Gastroesophageal sphincter (tissue), 4 donors: ENCODE data around the gene CEP104. TPM values are rescaled to one million over a fixed set of nuclear protein-coding genes. Genes with fewer than 3 reads are reported as not detected.

Source experiments
- ATAC-seq: fragments of 150-250 bp; one replicate; pipeline ENCODE4 v1.9.1; 2016; ENCODE audit warnings: mild to moderate bottlenecking, moderate library complexity
- H3K27ac ChIP-seq, 4 donors: fragments of 200-600 bp; sonication (generic) in 3 of 4; 1 replicate in 3 of 4; 2 replicates in 1 of 4; pipeline ENCODE4 v1.5.1; 2016 to 2019
- H3K27me3 ChIP-seq: fragments of 200-600 bp; sonication (generic); one replicate; pipeline ENCODE4 v1.5.1; 2019
- H3K36me3 ChIP-seq, 2 donors: fragments of 200-600 bp; sonication (generic); one replicate each; pipeline ENCODE4 v1.5.1; 2019; ENCODE audit warnings: control low read depth in 1 of 2
- H3K4me1 ChIP-seq, 3 donors: fragments of 200-600 bp; sonication (generic); 1 replicate in 2 of 3; 2 replicates in 1 of 3; pipeline ENCODE4 v1.5.1; 2016 to 2019; ENCODE audit warnings: control low read depth in 2 of 3
- H3K4me3 ChIP-seq, 2 donors: fragments of 200-600 bp; sonication (generic); one replicate each; pipeline ENCODE4 v1.5.1; 2019; ENCODE audit warnings: mild to moderate bottlenecking in 1 of 2, moderate library complexity in 1 of 2
- H3K9me3 ChIP-seq, 3 donors: fragments of 200-600 bp; sonication (generic); one replicate each; pipeline ENCODE4 v1.5.1; 2017 to 2019; ENCODE audit warnings: control low read depth in 2 of 3
- EP300 ChIP-seq: sonication (generic); formaldehyde crosslinking; IDR thresholded peaks from one replicate; pipeline ENCODE4 v1.6.1; 2017; ENCODE audit warnings: antibody characterized with exemption, mild to moderate bottlenecking
- POLR2A ChIP-seq, 2 donors: fragments of 450-650 bp; IDR thresholded peaks; one replicate each; pipeline ENCODE4 v1.6.1; 2017; ENCODE audit warnings: antibody characterized with exemption in 2 of 2, mild to moderate bottlenecking in 2 of 2, moderate library complexity in 1 of 2
- POLR2AphosphoS5 ChIP-seq: sonication (generic); formaldehyde crosslinking; IDR thresholded peaks from one replicate; pipeline ENCODE4 v1.6.1; 2017; ENCODE audit warnings: antibody characterized with exemption
- WGBS, 2 donors: methylation state at CpG; one replicate each; pipeline ENCODE4 v1.1.5; 2018; ENCODE audit warnings: low coverage in 1 of 2; 5-methylcytosine and 5-hydroxymethylcytosine counted together
- total RNA-seq, 4 donors: library from RNA; depleted of rRNA; stranded (reverse); fragments of >200 nt; gene quantifications; one replicate each; pipeline ENCODE4 v1.1.0, GENCODE V29; 2016
- TF ChIP-seq, protein P1 (sequence below), 4 experiments: fragments of 200-600 bp in 2 of 4; fragments of 450-650 bp in 2 of 4; sonication (generic) in 1 of 4; IDR thresholded peaks; one replicate each; pipeline ENCODE4 v1.5.1; 2017 to 2019; ENCODE audit warnings: antibody characterized with exemption in 4 of 4, mild to moderate bottlenecking in 2 of 4, moderate library complexity in 2 of 4

CEP104 gene
- total RNA-seq, 4 donors from 2014 or later = 29.3 to 78.2 (median 41.8) TPM

DNA sequence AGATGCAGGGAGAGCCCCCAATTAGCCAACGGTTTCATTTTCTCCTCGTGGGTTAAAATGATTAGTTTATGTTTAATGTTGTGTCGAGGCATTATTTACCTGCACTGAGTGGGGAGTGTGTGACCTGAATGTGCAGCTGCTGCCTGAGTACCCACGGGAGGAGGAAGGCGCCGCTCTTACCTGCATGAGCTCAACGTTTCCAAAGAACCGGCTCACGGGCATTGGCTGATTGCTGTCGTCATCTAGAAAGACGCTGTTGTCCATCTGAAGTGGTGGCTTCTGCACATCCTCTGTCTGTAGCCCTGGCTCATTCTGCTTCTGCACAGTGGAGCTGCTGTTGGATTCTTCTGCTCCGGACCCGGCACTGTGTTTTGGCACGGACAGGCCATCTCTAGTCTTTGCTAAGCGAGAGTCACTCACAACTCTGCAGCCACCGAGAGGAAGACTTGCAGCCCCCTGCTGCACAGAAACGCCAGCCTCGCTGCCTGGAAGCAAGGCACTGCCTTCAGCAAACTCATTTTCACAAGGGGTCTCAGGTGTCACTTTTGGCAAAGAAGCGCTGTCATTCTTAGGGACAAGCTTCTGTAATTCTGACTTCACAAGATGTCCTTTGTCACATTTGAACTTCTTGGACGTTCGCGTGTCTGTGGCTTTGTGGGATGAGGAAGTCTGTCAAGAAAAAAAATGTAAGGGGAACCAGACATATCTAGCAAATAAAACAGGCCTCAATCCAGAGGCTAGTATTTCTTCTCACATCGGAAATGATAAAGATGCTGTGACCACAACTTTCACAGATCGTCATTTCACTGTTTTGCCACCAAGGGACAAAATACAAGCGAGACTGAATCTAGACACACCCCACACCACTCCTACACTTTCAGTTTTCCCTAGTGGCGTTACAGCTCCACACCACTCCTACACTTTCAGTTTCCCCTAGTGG is 33.6 kb upstream of the CEP104 start:
- H3K4me3 ChIP-seq = no peak overlapping the region
- 76% methylated on average over 9 to 10 of the region's 26 CpGs for WGBS, 2 donors
- no peaks in the 10 kb centered on the region for H3K9me3 ChIP-seq
- H3K27ac ChIP-seq = no peak overlapping the region
- H3K4me1 ChIP-seq = peaks cover 0 to 33% (median 5%) of the 10 kb centered on the region in 3 donors
- no peak for TF ChIP-seq POLR2A (IDR thresholded peaks at IDR 0.05)
- H3K27me3 ChIP-seq = no peaks in the 10 kb centered on the region
- no peak for ATAC-seq
- H3K36me3 ChIP-seq = peaks cover 0 to 60% of the 10 kb centered on the region in 2 donors

DNA sequence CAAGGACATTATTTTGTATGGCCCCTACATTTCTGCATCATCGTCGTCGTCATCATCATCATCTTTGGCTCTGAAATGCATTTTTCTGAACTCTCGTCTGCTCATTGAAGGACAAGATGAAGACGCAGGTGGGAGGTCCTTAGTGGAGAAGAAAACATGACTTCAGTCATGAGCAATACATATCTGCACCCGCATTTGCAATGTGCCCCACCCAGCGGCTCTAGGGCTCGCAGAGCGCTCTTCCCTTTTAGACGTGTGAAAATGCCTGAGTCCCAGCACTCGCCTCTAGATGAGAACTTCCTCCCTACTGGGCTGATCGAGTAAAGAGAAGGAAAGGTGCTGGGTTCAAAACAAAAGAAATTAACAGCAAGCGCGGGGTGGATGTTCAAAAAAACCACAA is 32.9 kb upstream of the CEP104 start:
- Histone ChIP-seq H3K9me3 (no peaks in the 10 kb centered on the region), H3K27ac (no peak overlapping the region), H3K4me1 (peaks cover 0 to 26% (median 0%) of the 10 kb centered on the region in 3 donors), H3K27me3 (no peaks in the 10 kb centered on the region), H3K36me3 (peaks cover 0 to 67% of the 10 kb centered on the region in 2 donors), H3K4me3 (no peak overlapping the region)
- 82 to 88% methylated on average over 11 of the region's 14 CpGs for WGBS, 2 donors
- TF ChIP-seq, protein P1, sequence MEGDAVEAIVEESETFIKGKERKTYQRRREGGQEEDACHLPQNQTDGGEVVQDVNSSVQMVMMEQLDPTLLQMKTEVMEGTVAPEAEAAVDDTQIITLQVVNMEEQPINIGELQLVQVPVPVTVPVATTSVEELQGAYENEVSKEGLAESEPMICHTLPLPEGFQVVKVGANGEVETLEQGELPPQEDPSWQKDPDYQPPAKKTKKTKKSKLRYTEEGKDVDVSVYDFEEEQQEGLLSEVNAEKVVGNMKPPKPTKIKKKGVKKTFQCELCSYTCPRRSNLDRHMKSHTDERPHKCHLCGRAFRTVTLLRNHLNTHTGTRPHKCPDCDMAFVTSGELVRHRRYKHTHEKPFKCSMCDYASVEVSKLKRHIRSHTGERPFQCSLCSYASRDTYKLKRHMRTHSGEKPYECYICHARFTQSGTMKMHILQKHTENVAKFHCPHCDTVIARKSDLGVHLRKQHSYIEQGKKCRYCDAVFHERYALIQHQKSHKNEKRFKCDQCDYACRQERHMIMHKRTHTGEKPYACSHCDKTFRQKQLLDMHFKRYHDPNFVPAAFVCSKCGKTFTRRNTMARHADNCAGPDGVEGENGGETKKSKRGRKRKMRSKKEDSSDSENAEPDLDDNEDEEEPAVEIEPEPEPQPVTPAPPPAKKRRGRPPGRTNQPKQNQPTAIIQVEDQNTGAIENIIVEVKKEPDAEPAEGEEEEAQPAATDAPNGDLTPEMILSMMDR (IDR thresholded peaks at IDR 0.05) = no peak
- TF ChIP-seq POLR2AphosphoS5 (no peak), EP300 (no peak), POLR2A (IDR thresholded peaks at IDR 0.05) (no peak)
- ATAC-seq = no peak

DNA sequence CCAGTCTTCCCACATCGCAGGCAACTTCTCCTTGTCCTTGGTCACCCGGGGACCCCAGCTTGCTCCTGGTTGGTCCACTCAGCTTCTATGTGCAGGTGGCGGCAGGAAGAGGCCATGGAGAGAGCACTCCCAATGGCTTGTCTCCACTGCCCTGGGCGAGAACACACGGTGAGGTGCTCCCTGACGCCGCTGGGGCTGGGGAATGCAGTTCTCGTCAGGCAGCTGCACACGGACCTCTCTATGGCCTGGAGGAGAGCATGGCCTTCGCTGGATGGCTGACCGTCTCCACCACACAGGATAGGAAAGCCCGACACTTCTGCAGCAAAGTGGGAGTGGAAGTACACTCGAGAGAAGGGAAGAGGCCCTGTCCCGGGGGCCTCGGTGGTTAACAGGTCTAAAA is 31.3 kb upstream of the CEP104 start:
- ATAC-seq = no peak
- Histone ChIP-seq H3K9me3 (no peaks in the 10 kb centered on the region), H3K27me3 (no peaks in the 10 kb centered on the region), H3K27ac (no peak overlapping the region), H3K36me3 (peaks cover 0 to 84% of the 10 kb centered on the region in 2 donors), H3K4me1 (peaks cover 0 to 10% (median 0%) of the 10 kb centered on the region in 3 donors), H3K4me3 (no peak overlapping the region)
- 91 to 93% methylated on average over 2 to 4 of the region's 15 CpGs for WGBS, 2 donors
- TF ChIP-seq EP300 (no peak), POLR2A (IDR thresholded peaks at IDR 0.05) (no peak), POLR2AphosphoS5 (no peak)
- TF ChIP-seq, protein P1 (IDR thresholded peaks at IDR 0.05) = no peak

DNA sequence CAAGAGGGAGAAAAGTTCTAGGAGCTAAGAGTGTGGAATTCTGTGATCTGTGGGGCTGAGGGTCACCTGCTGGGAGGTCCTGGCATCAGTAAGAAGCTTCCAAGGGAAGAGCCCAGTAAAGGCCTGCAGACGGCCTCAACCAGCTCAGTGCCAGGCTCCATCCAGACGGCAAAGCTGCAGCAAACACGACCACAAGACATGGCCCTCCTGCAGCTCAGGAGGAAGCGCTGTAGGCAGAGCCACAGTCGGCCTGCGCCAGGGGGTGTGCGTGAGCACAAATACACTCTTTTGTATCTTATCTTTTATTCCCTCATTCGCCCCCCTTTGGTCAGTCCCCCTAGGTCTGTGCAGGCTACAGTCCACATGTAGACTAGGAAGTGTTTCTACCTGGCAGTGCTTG is 29.7 kb upstream of the CEP104 start:
- H3K36me3 ChIP-seq = peaks cover 0 to 90% of the 10 kb centered on the region in 2 donors
- 51 to 76% methylated on average over 3 to 7 of the region's 8 CpGs for WGBS, 2 donors
- ATAC-seq = no peak

DNA sequence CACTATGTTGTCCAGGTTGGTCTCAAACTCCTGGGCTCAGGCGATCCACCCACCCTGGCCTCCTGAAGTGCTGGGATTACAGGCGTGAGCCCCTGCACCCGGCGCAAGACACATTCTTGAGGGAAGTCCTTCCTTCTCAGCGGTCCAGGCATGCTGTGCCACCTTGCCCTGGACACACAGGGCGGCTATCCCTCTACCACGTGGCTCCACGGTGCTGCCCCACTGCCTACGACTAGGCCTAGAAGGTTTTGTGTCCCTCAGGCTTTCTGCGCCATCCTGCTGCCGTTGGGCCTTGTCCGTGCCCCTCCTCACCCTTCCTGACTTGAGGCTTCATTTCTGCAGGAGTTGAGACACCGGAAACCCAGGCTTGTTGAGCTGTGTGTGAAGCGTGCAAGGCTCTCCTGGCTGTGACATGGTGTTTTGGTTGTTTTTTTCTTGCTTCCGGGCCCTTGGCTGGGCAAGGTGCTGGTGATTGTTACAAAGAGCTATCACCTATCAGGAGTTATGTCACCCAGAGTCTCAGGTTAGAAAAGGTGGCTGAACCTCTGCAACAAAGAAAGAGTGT is 29.2 kb upstream of the CEP104 start:
- no peak overlapping the region for H3K4me3 ChIP-seq
- no peak for ATAC-seq
- peaks cover 0 to 90% of the 10 kb centered on the region in 2 donors for H3K36me3 ChIP-seq
- WGBS, 2 donors = 77 to 90% methylated on average over 2 to 4 of the region's 15 CpGs
- H3K4me1 ChIP-seq = no peaks in the 10 kb centered on the region
- H3K27me3 ChIP-seq = no peaks in the 10 kb centered on the region
- H3K9me3 ChIP-seq = no peaks in the 10 kb centered on the region
- H3K27ac ChIP-seq = no peak overlapping the region
- TF ChIP-seq POLR2AphosphoS5 (no peak), POLR2A (IDR thresholded peaks at IDR 0.05) (no peak), EP300 (no peak)
- TF ChIP-seq, protein P1 (IDR thresholded peaks at IDR 0.05) = no peak

More for the DNA sequence above, 29.7 kb upstream of the CEP104 start:
- Histone ChIP-seq H3K4me3 (no peak overlapping the region), H3K27me3 (no peaks in the 10 kb centered on the region), H3K9me3 (no peaks in the 10 kb centered on the region), H3K27ac (no peak overlapping the region), H3K4me1 (no peaks in the 10 kb centered on the region)
- TF ChIP-seq, protein P1 (IDR thresholded peaks at IDR 0.05) = no peak
- no peak for TF ChIP-seq POLR2A (IDR thresholded peaks at IDR 0.05)
- TF ChIP-seq POLR2AphosphoS5 = no peak
- TF ChIP-seq EP300 = no peak
